NB4 (cell line): ENCODE data around the gene RIC8B.

Experiments used
- POLR2A ChIP-seq: IDR thresholded peaks from 2 replicates; pipeline ENCODE4 v1.6.1; 2011; ENCODE audit warnings: mild to moderate bottlenecking; ENCODE audit not compliant: insufficient read length; ENCODE audit errors: extremely low read depth
- TF ChIP-seq, protein P1 (sequence below): IDR thresholded peaks from one replicate; pipeline ENCODE4 v1.5.1; 2012; ENCODE audit warnings: low read depth, low read length
- TF ChIP-seq, protein P2 (sequence below): IDR thresholded peaks from 2 replicates; pipeline ENCODE4 v1.6.1; 2011; ENCODE audit warnings: low read depth, low read length

DNA sequence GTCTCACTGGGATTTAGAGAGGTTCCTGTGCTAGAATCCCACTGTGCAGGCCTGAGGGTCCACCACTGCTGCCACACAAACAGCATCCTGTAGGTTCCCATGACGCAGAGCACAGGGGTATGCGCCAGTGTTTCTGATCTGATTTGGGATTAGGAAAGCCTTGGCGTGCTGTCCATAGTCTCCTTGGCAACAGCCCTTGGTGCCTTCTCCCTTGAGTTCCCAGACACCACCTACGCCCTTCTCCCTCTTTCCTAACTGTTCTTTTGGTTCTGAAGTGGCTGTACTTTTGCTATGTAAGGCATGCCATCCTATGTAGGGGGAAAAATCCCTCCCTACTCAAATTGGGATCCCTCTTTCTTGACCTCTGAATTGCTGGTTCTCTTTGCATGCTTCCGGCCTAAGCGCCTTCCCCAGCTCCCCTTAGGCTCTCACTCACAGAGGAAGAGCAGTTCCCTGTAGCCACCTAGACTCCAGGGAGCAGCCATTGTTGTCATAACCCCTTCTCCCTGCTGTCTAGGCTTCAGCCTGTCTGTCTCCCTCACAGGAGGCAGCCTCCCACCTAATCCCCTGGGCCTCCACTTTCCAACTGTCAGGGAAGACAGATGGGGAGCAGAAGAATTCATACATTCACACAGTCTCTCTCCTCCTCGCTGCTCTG lies 14.8 kb upstream of the RIC8B start:
- TF ChIP-seq, protein P1, sequence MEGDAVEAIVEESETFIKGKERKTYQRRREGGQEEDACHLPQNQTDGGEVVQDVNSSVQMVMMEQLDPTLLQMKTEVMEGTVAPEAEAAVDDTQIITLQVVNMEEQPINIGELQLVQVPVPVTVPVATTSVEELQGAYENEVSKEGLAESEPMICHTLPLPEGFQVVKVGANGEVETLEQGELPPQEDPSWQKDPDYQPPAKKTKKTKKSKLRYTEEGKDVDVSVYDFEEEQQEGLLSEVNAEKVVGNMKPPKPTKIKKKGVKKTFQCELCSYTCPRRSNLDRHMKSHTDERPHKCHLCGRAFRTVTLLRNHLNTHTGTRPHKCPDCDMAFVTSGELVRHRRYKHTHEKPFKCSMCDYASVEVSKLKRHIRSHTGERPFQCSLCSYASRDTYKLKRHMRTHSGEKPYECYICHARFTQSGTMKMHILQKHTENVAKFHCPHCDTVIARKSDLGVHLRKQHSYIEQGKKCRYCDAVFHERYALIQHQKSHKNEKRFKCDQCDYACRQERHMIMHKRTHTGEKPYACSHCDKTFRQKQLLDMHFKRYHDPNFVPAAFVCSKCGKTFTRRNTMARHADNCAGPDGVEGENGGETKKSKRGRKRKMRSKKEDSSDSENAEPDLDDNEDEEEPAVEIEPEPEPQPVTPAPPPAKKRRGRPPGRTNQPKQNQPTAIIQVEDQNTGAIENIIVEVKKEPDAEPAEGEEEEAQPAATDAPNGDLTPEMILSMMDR: no peak
- no peak for TF ChIP-seq POLR2A
- TF ChIP-seq, protein P2, sequence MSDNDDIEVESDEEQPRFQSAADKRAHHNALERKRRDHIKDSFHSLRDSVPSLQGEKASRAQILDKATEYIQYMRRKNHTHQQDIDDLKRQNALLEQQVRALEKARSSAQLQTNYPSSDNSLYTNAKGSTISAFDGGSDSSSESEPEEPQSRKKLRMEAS: no peak
